AG04450 (cell line): ENCODE measurements around the gene ZCCHC24. TPM values are rescaled to one million over a fixed set of nuclear protein-coding genes. Genes with fewer than 3 reads are reported as not detected.

Source experiments
- CTCF ChIA-PET: fragments of 300-600, 350-600 bp; formaldehyde crosslinking; extraction: SDS; loops from one replicate; lab custom pipeline; 2022; ENCODE audit warnings: antibody characterized with exemption, inconsistent platforms; lab: Charles Lee
- POLR2A ChIA-PET: fragments of 350-600 bp; formaldehyde crosslinking; extraction: SDS; loops from one replicate; lab custom pipeline; 2021; ENCODE audit warnings: antibody characterized with exemption, inconsistent platforms; lab: Yijun Ruan, JAX
- DNase-seq: peaks from one replicate; pipeline ENCODE4 v3.0.0-alpha.2; 2011; ENCODE audit warnings: low read depth, low spot score
- H3K27ac ChIP-seq: one replicate; pipeline ENCODE4 v1.5.1; 2012; ENCODE audit warnings: low read depth, low read length, control low read depth
- H3K27me3 ChIP-seq: one replicate; pipeline ENCODE4 v1.6.0; 2012; ENCODE audit warnings: low read length; ENCODE audit not compliant: control insufficient read depth, insufficient read depth
- H3K4me3 ChIP-seq: 2 replicates; pipeline ENCODE4 v1.5.1; 2011; ENCODE audit warnings: mild to moderate bottlenecking, low read depth, low read length, control low read depth
- H3K9me3 ChIP-seq: 2 replicates; pipeline ENCODE4 v1.5.1; 2012; ENCODE audit warnings: low read length; ENCODE audit not compliant: control insufficient read depth, insufficient read depth
- CTCF ChIP-seq: IDR thresholded peaks from 2 replicates; pipeline ENCODE4 v1.5.1; 2011; ENCODE audit warnings: low read depth, low read length, control low read depth, inconsistent platforms
- polyA plus RNA-seq: library from polyadenylated mRNA; depleted of rRNA; stranded (reverse); fragments of >200 nt; gene quantifications from 2 replicates; pipeline ENCODE4 v1.2.3, GENCODE V29; 2011

Gene ZCCHC24
- polyA plus RNA-seq, 1 experiment, result 37.4 TPM

GRCh38 chr10:79359816-79360498, 85.5 kb downstream of the ZCCHC24 start:
- no peak for TF ChIP-seq CTCF
- CTCF ChIA-PET, result no interaction called here
- Histone ChIP-seq H3K27ac (no peak overlapping the region), H3K27me3 (no peaks in the 10 kb centered on the region), H3K9me3 (no peaks in the 10 kb centered on the region), H3K4me3 (no peak overlapping the region)
- no peak for DNase-seq
- POLR2A ChIA-PET, result interaction anchor here (0.6 kb wide), 1 partner anchor 82 kb away, joined by 4 read pairs; no protein-coding TSS in a partner anchor

GRCh38 chr10:79358811-79359210, 86.6 kb downstream of the ZCCHC24 start:
- CTCF ChIA-PET, result interaction anchor here (1.0 to 1.2 kb wide), 2 partner anchors 12 to 14 kb away, joined by 3 read pairs; no protein-coding TSS in a partner anchor
- POLR2A ChIA-PET, result no interaction called here
- H3K27me3 ChIP-seq, result no peaks in the 10 kb centered on the region
- H3K27ac ChIP-seq, result no peak overlapping the region
- no peak for DNase-seq
- TF ChIP-seq CTCF, result no peak
- no peaks in the 10 kb centered on the region for H3K9me3 ChIP-seq
- H3K4me3 ChIP-seq, result no peak overlapping the region

- TF ChIP-seq CTCF, result no peak
- Histone ChIP-seq H3K27me3 (no peaks in the 10 kb centered on the region), H3K27ac (no peak overlapping the region), H3K4me3 (no peak overlapping the region), H3K9me3 (no peaks in the 10 kb centered on the region; the same call in 1 of the 2 replicates)
- POLR2A ChIA-PET, result no interaction called here
- CTCF ChIA-PET, result interaction anchor here (0.8 kb wide), 1 partner anchor 180 kb away, joined by 3 read pairs; no protein-coding TSS in a partner anchor
- no peak for DNase-seq
Observed at GRCh38 chr10:79357180-79357579, 88.2 kb downstream of the ZCCHC24 start.

GRCh38 chr10:79356104-79356503, 89.3 kb downstream of the ZCCHC24 start:
- CTCF ChIA-PET, result no interaction called here
- no peak for DNase-seq
- no peak for TF ChIP-seq CTCF
- POLR2A ChIA-PET, result no interaction called here
- Histone ChIP-seq H3K27me3 (no peaks in the 10 kb centered on the region), H3K4me3 (no peak overlapping the region), H3K9me3 (no peaks in the 10 kb centered on the region; the same call in 1 of the 2 replicates), H3K27ac (no peak overlapping the region)

GRCh38 chr10:79355420-79356017, 89.9 kb downstream of the ZCCHC24 start:
- no peak overlapping the region for H3K27ac ChIP-seq
- CTCF ChIA-PET, result interaction anchor here (0.6 kb wide), 1 partner anchor 9 kb away, joined by 4 read pairs; no protein-coding TSS in a partner anchor
- TF ChIP-seq CTCF, result no peak
- no peak overlapping the region for H3K4me3 ChIP-seq
- no peaks in the 10 kb centered on the region for H3K27me3 ChIP-seq
- H3K9me3 ChIP-seq, result no peaks in the 10 kb centered on the region; the same call in 1 of the 2 replicates
- POLR2A ChIA-PET, result no interaction called here
- DNase-seq, result no peak
